Endothelial cell of umbilical vein (primary cell): ENCODE results near the gene PDHX. TPM values are rescaled to one million over a fixed set of nuclear protein-coding genes. Genes with fewer than 3 reads are reported as not detected.

Experiments
- BruUV-seq: library from RNA; stranded (reverse); fragments of 400-500 nt; replicated peaks from 2 replicates; lab custom pipeline; 2021; lab: Mats Ljungman, UMichigan
- CTCF ChIA-PET: fragments of 300-600, 350-600 bp; sonication (Branson Sonifier 250); formaldehyde crosslinking; loops from one replicate; lab custom pipeline; 2021; ENCODE audit warnings: antibody characterized with exemption, inconsistent platforms; lab: Charles Lee
- POLR2A ChIA-PET: fragments of 300-600, 350-600 bp; sonication (Branson Sonifier 250); formaldehyde crosslinking; loops from one replicate; lab custom pipeline; 2021; ENCODE audit warnings: antibody characterized with exemption, inconsistent platforms; lab: Charles Lee
- DNase-seq: peaks from one replicate; pipeline ENCODE4 v3.0.0-alpha.2; 2011; ENCODE audit warnings: low read depth, low spot score
- FAIRE-seq: peaks from 2 replicates; lab custom pipeline; 2011; peaks lifted over from hg19 to GRCh38; lab: Jason Lieb, UNC
- H2AFZ ChIP-seq: 2 replicates; pipeline ENCODE4 v1.6.0; 2012; ENCODE audit warnings: low read depth, low read length, control low read depth, inconsistent platforms
- H3K27ac ChIP-seq: 2 replicates; pipeline ENCODE4 v1.5.1; 2011; ENCODE audit warnings: low read depth, mild to moderate bottlenecking, control low read depth, low read length, moderate library complexity; ENCODE audit not compliant: insufficient read depth
- H3K27me3 ChIP-seq, 2 experiments: 2 replicates each; pipeline versions ENCODE4 v1.6.0 to v1.6.1; 2011; ENCODE audit warnings: low read length in 2 of 2, mixed read lengths in 1 of 2; ENCODE audit not compliant: control insufficient read depth in 2 of 2, insufficient read depth in 2 of 2
- H3K36me3 ChIP-seq, 2 experiments: 2 replicates in 1 of 2; 3 replicates in 1 of 2; pipeline ENCODE4 v1.5.1; 2011; ENCODE audit warnings: low read length in 2 of 2, mild to moderate bottlenecking in 1 of 2, moderate library complexity in 1 of 2; ENCODE audit not compliant: control insufficient read depth in 2 of 2, insufficient read depth in 2 of 2; ENCODE audit errors: extremely low read depth in 1 of 2
- H3K4me1 ChIP-seq: 3 replicates; pipeline ENCODE4 v1.5.1; 2011; ENCODE audit warnings: mild to moderate bottlenecking, low read length; ENCODE audit not compliant: control insufficient read depth, insufficient read depth; ENCODE audit errors: extremely low read depth
- H3K4me2 ChIP-seq: 2 replicates; pipeline ENCODE4 v1.6.1; 2011; ENCODE audit warnings: low read length, control low read depth, mixed read lengths; ENCODE audit not compliant: insufficient read depth
- H3K4me3 ChIP-seq, 3 experiments: fragments of 200-600 bp in 1 of 3; sonication (generic), shearing (Covaris generic) in 1 of 3; replicated peaks in 1 of 3; 2 replicates each; pipeline ENCODE4 v1.5.1; 2011 to 2016; ENCODE audit warnings: control low read depth in 3 of 3, low read length in 3 of 3, mild to moderate bottlenecking in 2 of 3, inconsistent platforms in 1 of 3, low read depth in 1 of 3, moderate library complexity in 1 of 3; ENCODE audit not compliant: insufficient read depth in 1 of 3
- H3K79me2 ChIP-seq: 2 replicates; pipeline ENCODE4 v1.6.0; 2012; ENCODE audit warnings: low read length, inconsistent platforms; ENCODE audit not compliant: control insufficient read depth, insufficient read depth
- H3K9ac ChIP-seq: replicated peaks from 2 replicates; pipeline ENCODE3; 2011; ENCODE audit warnings: low read length, control low read depth; ENCODE audit not compliant: insufficient read depth; ENCODE audit errors: extremely low read depth
- H3K9me1 ChIP-seq: replicated peaks from 3 replicates; pipeline ENCODE4 v1.6.0; 2011; ENCODE audit warnings: mild to moderate bottlenecking, low read length; ENCODE audit not compliant: control insufficient read depth, insufficient read depth; ENCODE audit errors: extremely low read depth
- H3K9me3 ChIP-seq: replicated peaks from 2 replicates; pipeline ENCODE4 v1.5.1; 2012; ENCODE audit warnings: low read length, inconsistent platforms; ENCODE audit not compliant: control insufficient read depth, insufficient read depth
- H4K20me1 ChIP-seq: replicated peaks from 2 replicates; pipeline ENCODE3; 2011; ENCODE audit warnings: mild to moderate bottlenecking, low read length; ENCODE audit not compliant: control insufficient read depth, insufficient read depth; ENCODE audit errors: extremely low read depth
- CTCF ChIP-seq, 2 donors: IDR thresholded peaks; 1 replicate in 1 of 2; 2 replicates in 1 of 2; pipeline ENCODE4 v1.5.1; 2011; ENCODE audit warnings: low read length in 2 of 2, mild to moderate bottlenecking in 2 of 2, moderate library complexity in 2 of 2, control low read depth in 1 of 2, inconsistent platforms in 1 of 2, low read depth in 1 of 2; ENCODE audit not compliant: insufficient read depth in 1 of 2; ENCODE audit errors: extremely low read depth in 1 of 2
- EZH2 ChIP-seq: IDR thresholded peaks from 2 replicates; pipeline ENCODE4 v1.6.1; 2012; ENCODE audit warnings: borderline replicate concordance, low read depth, mild to moderate bottlenecking, moderate library complexity, low read length, inconsistent platforms; ENCODE audit not compliant: severe bottlenecking
- FOS ChIP-seq: IDR thresholded peaks from 2 replicates; pipeline ENCODE4 v1.6.1; 2011; ENCODE audit warnings: mild to moderate bottlenecking, low read length, moderate library complexity, borderline replicate concordance; ENCODE audit not compliant: insufficient read depth
- GATA2 ChIP-seq: IDR thresholded peaks from 2 replicates; pipeline ENCODE4 v1.7.0; 2011; ENCODE audit warnings: low read depth, mild to moderate bottlenecking, moderate library complexity, mixed read lengths, low read length; ENCODE audit not compliant: insufficient read length, insufficient read depth
- JUN ChIP-seq: IDR thresholded peaks from 2 replicates; pipeline ENCODE4 v1.6.1; 2011; ENCODE audit warnings: borderline replicate concordance, low read depth; ENCODE audit not compliant: insufficient read length, insufficient read depth
- MAX ChIP-seq: IDR thresholded peaks from 2 replicates; pipeline ENCODE4 v1.6.1; 2011; ENCODE audit not compliant: insufficient read depth, insufficient read length
- MYC ChIP-seq: IDR thresholded peaks from one replicate; pipeline ENCODE4 v1.6.1; 2011; ENCODE audit warnings: mild to moderate bottlenecking, low read depth, low read length
- POLR2A ChIP-seq: IDR thresholded peaks from 2 replicates; pipeline ENCODE4 v1.6.1; 2012; ENCODE audit warnings: low read depth, mild to moderate bottlenecking, control low read depth, low read length
- POLR2AphosphoS5 ChIP-seq: IDR thresholded peaks from 2 replicates; pipeline ENCODE4 v1.6.1; 2012; ENCODE audit warnings: low read depth, mild to moderate bottlenecking, control low read depth, low read length, moderate library complexity; ENCODE audit not compliant: insufficient read depth
- dilution Hi-C: fragments of 300-500 bp; cut with MboI; formaldehyde crosslinking; loops from one replicate; pipeline ENCODE4 v1.15.0; 2019; ENCODE audit warnings: low sequenced_read_pairs; ENCODE audit not compliant: extremely low pct_ligation_motif_present
- intact Hi-C: fragments of 100-400 bp; cut with micrococcal nuclease; formaldehyde crosslinking; loops from one replicate; pipeline ENCODE4 v1.10.0; 2022
- polyA plus RNA-seq, 4 experiments: library from polyadenylated mRNA; depleted of rRNA in 3 of 4; stranded (reverse) in 3 of 4; unstranded in 1 of 4; fragments of >200 nt; gene quantifications; 2 replicates each; pipeline versions ENCODE4 v1.2.1 to v1.2.3, GENCODE V29; 2011 to 2012; ENCODE audit warnings: missing spikeins in 1 of 4
- total RNA-seq: library from RNA; stranded (reverse); gene quantifications from 2 replicates; pipeline ENCODE4 v1.2.3, GENCODE V29; 2021

PDHX gene
- total and polyA plus RNA-seq, 2 donors (not counting 3 experiments of a cell fraction or from before 2014, with no cell fraction given): 10.5 to 30.5 TPM

- no peaks in the 10 kb centered on the region for H3K36me3 ChIP-seq
- TF ChIP-seq MYC (no peak), GATA2 (no peak), CTCF (IDR thresholded peaks at IDR 0.05; ENCODE audit: extremely low read depth in 1 of 2, insufficient read depth in 1 of 2, low read depth in 1 of 2, low read length in 2 of 2) (no peak), POLR2AphosphoS5 (no peak), JUN (no peak), EZH2 (no peak), MAX (no peak), POLR2A (no peak), FOS (no peak)
- ChIA-PET POLR2A (interaction anchor here (0.7 kb wide), 1 partner anchor 71 kb away, joined by 4 read pairs; no protein-coding TSS in a partner anchor), CTCF (interaction anchor here (1.1 to 2.2 kb wide), 2 partner anchors 17 to 229 kb away, joined by 3 to 5 read pairs; no protein-coding TSS in a partner anchor)
- no peak overlapping the region for H3K4me2 ChIP-seq
- no peaks in the 10 kb centered on the region for H3K9me1 ChIP-seq
- FAIRE-seq (no peak), DNase-seq (no peak)
- no peak overlapping the region for H3K4me3 ChIP-seq
- no peak overlapping the region for H2AFZ ChIP-seq
- no TSS peak for BruUV-seq
- H4K20me1 ChIP-seq: no peaks in the 10 kb centered on the region
- no peaks in the 10 kb centered on the region for H3K79me2 ChIP-seq
- no peak overlapping the region for H3K9ac ChIP-seq
- H3K9me3 ChIP-seq: no peaks in the 10 kb centered on the region
- H3K27me3 ChIP-seq: no peaks in the 10 kb centered on the region
- intact Hi-C loops (no loop called here), dilution Hi-C loops (no loop called here)
- no peaks in the 10 kb centered on the region for H3K4me1 ChIP-seq
- no peak overlapping the region for H3K27ac ChIP-seq
Measured at GRCh38 chr11:35017528-35018342, 101.3 kb downstream of the PDHX start.
